Ovary (tissue), 3 donors: ENCODE measurements around the gene USP10.

Experiments used
- EP300 ChIP-seq: sonication (generic); formaldehyde crosslinking; IDR thresholded peaks from one replicate; pipeline ENCODE4 v1.6.1; 2017; ENCODE audit warnings: antibody characterized with exemption
- POLR2A ChIP-seq: fragments of 450-650 bp; IDR thresholded peaks from one replicate; pipeline ENCODE4 v1.6.1; 2017; ENCODE audit warnings: antibody characterized with exemption, mild to moderate bottlenecking, moderate library complexity
- TF ChIP-seq, protein P1 (sequence below), 3 donors: fragments of 450-650 bp in 2 of 3; fragments of 200-600 bp in 1 of 3; IDR thresholded peaks; one replicate each; pipeline versions ENCODE4 v1.5.1 to v1.8.0; 2016 to 2022; ENCODE audit warnings: antibody characterized with exemption in 3 of 3, mild to moderate bottlenecking in 1 of 3
- donor health status: DM: no; HTN: no; CAD: no.

DNA sequence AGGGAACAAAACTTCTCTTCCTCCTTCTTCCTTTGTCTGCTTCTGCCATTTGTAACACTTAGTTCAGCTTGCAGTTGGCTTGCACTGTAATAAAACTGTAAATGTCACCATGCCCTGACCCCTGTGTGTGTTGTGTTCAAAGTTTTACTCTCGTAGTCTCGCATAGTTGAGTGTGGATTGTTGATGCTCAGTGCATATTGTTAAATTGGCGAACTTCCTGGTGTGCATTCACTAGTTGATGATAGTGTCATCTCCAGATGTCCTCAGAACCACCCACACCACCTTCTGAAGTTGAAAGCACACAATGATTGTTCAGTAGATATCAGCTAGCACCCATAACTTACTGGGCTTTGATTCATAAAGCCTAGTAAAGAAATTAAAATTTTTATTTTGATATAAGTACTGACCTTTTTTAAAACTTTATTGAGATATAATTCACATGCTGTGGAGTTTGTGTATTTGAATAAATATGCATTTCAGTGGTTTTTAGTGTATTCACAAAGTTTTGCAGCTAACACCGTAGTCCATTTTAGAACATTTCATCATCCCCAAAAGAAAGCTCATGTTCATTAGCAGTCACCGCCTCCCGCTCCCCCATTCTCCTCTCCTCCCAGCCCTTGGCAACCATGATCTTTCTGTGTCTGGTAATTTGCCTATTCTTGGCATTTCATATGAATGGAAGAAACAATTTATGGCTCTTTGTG lies 25.0 kb downstream of the USP10 start:
- TF ChIP-seq, protein P1, sequence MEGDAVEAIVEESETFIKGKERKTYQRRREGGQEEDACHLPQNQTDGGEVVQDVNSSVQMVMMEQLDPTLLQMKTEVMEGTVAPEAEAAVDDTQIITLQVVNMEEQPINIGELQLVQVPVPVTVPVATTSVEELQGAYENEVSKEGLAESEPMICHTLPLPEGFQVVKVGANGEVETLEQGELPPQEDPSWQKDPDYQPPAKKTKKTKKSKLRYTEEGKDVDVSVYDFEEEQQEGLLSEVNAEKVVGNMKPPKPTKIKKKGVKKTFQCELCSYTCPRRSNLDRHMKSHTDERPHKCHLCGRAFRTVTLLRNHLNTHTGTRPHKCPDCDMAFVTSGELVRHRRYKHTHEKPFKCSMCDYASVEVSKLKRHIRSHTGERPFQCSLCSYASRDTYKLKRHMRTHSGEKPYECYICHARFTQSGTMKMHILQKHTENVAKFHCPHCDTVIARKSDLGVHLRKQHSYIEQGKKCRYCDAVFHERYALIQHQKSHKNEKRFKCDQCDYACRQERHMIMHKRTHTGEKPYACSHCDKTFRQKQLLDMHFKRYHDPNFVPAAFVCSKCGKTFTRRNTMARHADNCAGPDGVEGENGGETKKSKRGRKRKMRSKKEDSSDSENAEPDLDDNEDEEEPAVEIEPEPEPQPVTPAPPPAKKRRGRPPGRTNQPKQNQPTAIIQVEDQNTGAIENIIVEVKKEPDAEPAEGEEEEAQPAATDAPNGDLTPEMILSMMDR (IDR thresholded peaks at IDR 0.05): no peak
- TF ChIP-seq POLR2A: no peak
- TF ChIP-seq EP300: no peak
